ENCODE data around the gene CNTNAP4.

Gene CNTNAP4

GRCh38 chr16:76583945-76584344 lies 306.7 kb downstream of the CNTNAP4 start:
- H3K4me1 ChIP-seq (ENCODE audit: insufficient read depth, low read length), result no peaks in the 10 kb centered on the region

GRCh38 chr16:76598498-76598897 lies 321.3 kb downstream of the CNTNAP4 start:
- Histone ChIP-seq H3K9ac (ENCODE audit: low read depth, low read length) (no peak overlapping the region), H3K9me3 (ENCODE audit: insufficient read depth, low read length, severe bottlenecking) (no peaks in the 10 kb centered on the region), H3K4me3 (ENCODE audit: low read depth in 1 of 2, low read length in 2 of 2) (no peak overlapping the region), H3K79me2 (ENCODE audit: insufficient read depth, low read length) (no peaks in the 10 kb centered on the region), H3K27ac (ENCODE audit: low read length) (no peak overlapping the region), H3K4me1 (ENCODE audit: insufficient read depth, low read length) (no peaks in the 10 kb centered on the region), H2AFZ (ENCODE audit: low read depth, low read length) (no peak overlapping the region), H4K20me1 (ENCODE audit: insufficient read depth, low read length) (no peaks in the 10 kb centered on the region), H3K36me3 (ENCODE audit: insufficient read depth, low read length) (no peaks in the 10 kb centered on the region), H3K27me3 (ENCODE audit: insufficient read depth, low read length, poor library complexity) (no peaks in the 10 kb centered on the region), H3K4me2 (ENCODE audit: insufficient read depth, low read length) (no peak overlapping the region)
- TF ChIP-seq CTCF (IDR thresholded peaks at IDR 0.05; ENCODE audit: borderline replicate concordance, extremely low read depth, low read length, poor library complexity, severe bottlenecking) (no peak), EZH2 (IDR thresholded peaks at IDR 0.05; ENCODE audit: borderline replicate concordance, low read depth, low read length, severe bottlenecking) (no peak)
- DNase-seq, result no peak
- no peak for ATAC-seq (ENCODE audit: insufficient read depth, low read depth)

More at GRCh38 chr16:76583945-76584344, 306.7 kb downstream of the CNTNAP4 start:
- ATAC-seq (ENCODE audit: insufficient read depth, low read depth) (no peak), DNase-seq (no peak)
- no peak overlapping the region for H3K4me3 ChIP-seq (ENCODE audit: low read depth in 1 of 2, low read length in 2 of 2)
- no peak overlapping the region for H3K9ac ChIP-seq (ENCODE audit: low read depth, low read length)
- H2AFZ ChIP-seq (ENCODE audit: low read depth, low read length), result no peak overlapping the region
- H3K4me2 ChIP-seq (ENCODE audit: insufficient read depth, low read length), result no peak overlapping the region
- no peaks in the 10 kb centered on the region for H3K36me3 ChIP-seq (ENCODE audit: insufficient read depth, low read length)
- TF ChIP-seq EZH2 (IDR thresholded peaks at IDR 0.05; ENCODE audit: borderline replicate concordance, low read depth, low read length, severe bottlenecking) (no peak), CTCF (IDR thresholded peaks at IDR 0.05; ENCODE audit: borderline replicate concordance, extremely low read depth, low read length, poor library complexity, severe bottlenecking) (no peak)
- H3K9me3 ChIP-seq (ENCODE audit: insufficient read depth, low read length, severe bottlenecking), result no peaks in the 10 kb centered on the region
- H3K79me2 ChIP-seq (ENCODE audit: insufficient read depth, low read length), result no peaks in the 10 kb centered on the region
- no peak overlapping the region for H3K27ac ChIP-seq (ENCODE audit: low read length)
- H3K27me3 ChIP-seq (ENCODE audit: insufficient read depth, low read length, poor library complexity), result no peaks in the 10 kb centered on the region
- no peaks in the 10 kb centered on the region for H4K20me1 ChIP-seq (ENCODE audit: insufficient read depth, low read length)

GRCh38 chr16:76607317-76607716 lies 330.1 kb downstream of the CNTNAP4 start:
- no peaks in the 10 kb centered on the region for H3K9me3 ChIP-seq (ENCODE audit: insufficient read depth, low read length, severe bottlenecking)
- no peak for DNase-seq
- no peaks in the 10 kb centered on the region for H3K36me3 ChIP-seq (ENCODE audit: insufficient read depth, low read length)
- H3K4me2 ChIP-seq (ENCODE audit: insufficient read depth, low read length), result no peak overlapping the region
- TF ChIP-seq CTCF (IDR thresholded peaks at IDR 0.05; ENCODE audit: borderline replicate concordance, extremely low read depth, low read length, poor library complexity, severe bottlenecking) (no peak), EZH2 (IDR thresholded peaks at IDR 0.05; ENCODE audit: borderline replicate concordance, low read depth, low read length, severe bottlenecking) (no peak)
- no peaks in the 10 kb centered on the region for H4K20me1 ChIP-seq (ENCODE audit: insufficient read depth, low read length)
- no peak overlapping the region for H3K4me3 ChIP-seq (ENCODE audit: low read depth in 1 of 2, low read length in 2 of 2)
- H3K79me2 ChIP-seq (ENCODE audit: insufficient read depth, low read length), result no peaks in the 10 kb centered on the region
- no peak overlapping the region for H3K27ac ChIP-seq (ENCODE audit: low read length)
- ATAC-seq (ENCODE audit: insufficient read depth, low read depth), result no peak
- H3K27me3 ChIP-seq (ENCODE audit: insufficient read depth, low read length, poor library complexity), result no peaks in the 10 kb centered on the region
- H3K9ac ChIP-seq (ENCODE audit: low read depth, low read length), result no peak overlapping the region
- H3K4me1 ChIP-seq (ENCODE audit: insufficient read depth, low read length), result no peaks in the 10 kb centered on the region
- no peak overlapping the region for H2AFZ ChIP-seq (ENCODE audit: low read depth, low read length)

All from DND-41 (cell line).